Measurements from ENCODE around the gene CHIT1. TPM values are rescaled to one million over a fixed set of nuclear protein-coding genes. Genes with fewer than 3 reads are reported as not detected.

The CHIT1 gene
- total and polyA plus RNA-seq, 2 of the 8 experiments (the other 6 are each of a cell fraction or from before 2014, with no cell fraction given) = not detected

DNA sequence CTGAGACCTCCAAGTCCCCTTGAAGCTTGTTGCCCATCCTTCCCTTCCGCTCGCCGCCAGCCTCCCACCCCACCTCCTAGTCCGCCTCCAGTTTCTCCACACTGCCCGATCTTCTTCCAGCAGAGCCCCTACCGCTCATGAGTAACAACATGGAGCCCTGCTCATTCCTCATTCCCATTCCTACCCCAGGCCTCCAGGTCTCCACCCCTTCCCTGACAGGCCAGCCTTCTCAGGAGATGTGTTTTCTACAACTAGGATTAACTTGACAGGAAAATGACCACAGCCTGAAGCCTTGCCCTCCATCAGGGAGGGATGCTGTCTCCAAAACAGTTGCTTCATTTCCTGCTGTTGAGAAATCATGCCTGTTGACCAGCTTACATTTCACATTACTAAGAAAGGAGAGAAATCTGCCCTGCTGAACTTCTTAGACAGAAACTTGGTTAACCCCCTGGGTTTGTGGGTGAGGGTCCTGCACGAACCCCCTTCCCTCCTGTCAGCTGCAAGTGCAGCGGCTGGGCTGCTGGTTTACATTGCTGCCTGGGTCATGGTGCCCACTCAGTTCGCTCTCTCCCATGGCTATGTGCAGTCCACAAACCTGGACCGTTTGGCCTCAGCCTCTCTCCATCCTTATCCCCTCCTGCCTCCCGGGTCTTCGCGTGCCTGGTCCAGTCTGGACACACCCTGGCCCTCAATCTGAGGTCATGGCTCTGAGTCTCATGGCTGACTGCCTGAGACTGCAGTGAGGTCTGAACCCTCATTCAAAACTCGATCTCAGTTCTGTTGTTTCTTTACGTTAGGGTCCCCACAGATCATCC lies 26.8 kb downstream of the CHIT1 start:
- no peak overlapping the region for H3K14ac ChIP-seq (ENCODE audit: insufficient read length)
- TF ChIP-seq SIRT6 (IDR thresholded peaks at IDR 0.05; ENCODE audit: low read length) = no peak
- TF ChIP-seq KDM5A (IDR thresholded peaks at IDR 0.05; ENCODE audit: low read length) = no peak
- TF ChIP-seq SP4 (IDR thresholded peaks at IDR 0.05; ENCODE audit: low read length) = no peak
- TF ChIP-seq, protein P1, sequence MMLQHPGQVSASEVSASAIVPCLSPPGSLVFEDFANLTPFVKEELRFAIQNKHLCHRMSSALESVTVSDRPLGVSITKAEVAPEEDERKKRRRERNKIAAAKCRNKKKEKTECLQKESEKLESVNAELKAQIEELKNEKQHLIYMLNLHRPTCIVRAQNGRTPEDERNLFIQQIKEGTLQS (IDR thresholded peaks at IDR 0.05; ENCODE audit: insufficient read depth, low read depth, low read length) = no peak
- no peak for TF ChIP-seq EP300 (IDR thresholded peaks at IDR 0.05; ENCODE audit: borderline replicate concordance in 1 of 2, low read depth in 2 of 2, low read length in 2 of 2)
- no peak for TF ChIP-seq SAP30 (IDR thresholded peaks at IDR 0.05; ENCODE audit: insufficient read depth, insufficient replicate concordance, low read length)
- TF ChIP-seq TAF7 (optimal IDR thresholded peaks at IDR 0.05; ENCODE audit: borderline replicate concordance, low read depth, low read length) = no peak
- TF ChIP-seq CTBP2 (IDR thresholded peaks at IDR 0.05; ENCODE audit: borderline replicate concordance, insufficient read depth, insufficient read length, low read length) = no peak
- no peak for TF ChIP-seq KDM4A (IDR thresholded peaks at IDR 0.05; ENCODE audit: low read depth, low read length, severe bottlenecking)
- TF ChIP-seq SIN3A (conservative IDR thresholded peaks at IDR 0.05 in 1 of 2, IDR thresholded peaks at IDR 0.05 in 1 of 2; ENCODE audit: low read depth in 1 of 2, low read length in 2 of 2) = no peak

More for the DNA sequence above, 26.8 kb downstream of the CHIT1 start:
- H3K79me1 ChIP-seq (ENCODE audit: low read depth, low read length) = no peaks in the 10 kb centered on the region
- no peaks in the 10 kb centered on the region for H3K9me3 ChIP-seq (ENCODE audit: insufficient read depth in 2 of 2, low read depth in 1 of 2, low read length in 1 of 2)
- H3K23ac ChIP-seq (ENCODE audit: insufficient read length) = no peak overlapping the region
- H4K8ac ChIP-seq (ENCODE audit: extremely low read depth, insufficient read depth, low read length) = no peak overlapping the region
- H4K20me1 ChIP-seq (replicated peaks in 1 of 2; ENCODE audit: control insufficient read depth in 1 of 2, insufficient read depth in 2 of 2, low read length in 2 of 2) = no peaks in the 10 kb centered on the region
- H3K4ac ChIP-seq (replicated peaks; ENCODE audit: insufficient read length, low read depth, low read length) = no peak overlapping the region
- H3K4me2 ChIP-seq (ENCODE audit: insufficient read depth in 1 of 2, low read depth in 2 of 2, low read length in 2 of 2) = no peak overlapping the region
- H3K27me3 ChIP-seq (replicated peaks in 1 of 4; ENCODE audit: control insufficient read depth in 3 of 4, extremely low read depth in 1 of 4, insufficient read depth in 3 of 4, low read length in 3 of 4) = no peaks in the 10 kb centered on the region; a peak in 1 of 7 replicates
- H2BK12ac ChIP-seq (ENCODE audit: low read depth, low read length) = 0 out of 2 replicates have a peak overlapping the region, but pooled peaks have one; percentile 12
- H2BK5ac ChIP-seq (ENCODE audit: low read depth, low read length) = no peak overlapping the region
- H3K79me2 ChIP-seq (ENCODE audit: control insufficient read depth in 1 of 2, insufficient read depth in 2 of 2, low read length in 2 of 2) = no peaks in the 10 kb centered on the region
- DNase-seq (ENCODE audit: low read depth in 1 of 2, low spot score in 2 of 2) (no peak), FAIRE-seq (no peak)
- ChIA-PET CTCF (ENCODE audit: partially characterized antibody) (interaction anchor here (0.7 to 6.7 kb wide), 10 partner anchors 14 to 162 kb away, joined by 3 to 55 read pairs (median 4); no protein-coding TSS in a partner anchor), POLR2A (ENCODE audit: partially characterized antibody) (interaction anchor here (1.2 kb wide), 1 partner anchor 65 kb away, joined by 3 read pairs; no protein-coding TSS in a partner anchor)
- no peak overlapping the region for H3K56ac ChIP-seq (replicated peaks; ENCODE audit: insufficient read length, low read depth, low read length)
- no peak overlapping the region for H3K9ac ChIP-seq (replicated peaks in 1 of 4; ENCODE audit: extremely low read depth in 1 of 4, low read depth in 3 of 4, low read length in 3 of 4)
- no peak overlapping the region for H4K91ac ChIP-seq (replicated peaks; ENCODE audit: insufficient read length, low read length)
- no peak overlapping the region for H2BK120ac ChIP-seq (replicated peaks; ENCODE audit: low read depth, low read length)
- no peak overlapping the region for H2AK5ac ChIP-seq (ENCODE audit: low read depth, low read length)
- H3K36me3 ChIP-seq (ENCODE audit: control insufficient read depth in 2 of 4, insufficient read depth in 4 of 4, low read length in 3 of 4) = no peaks in the 10 kb centered on the region
- no peak overlapping the region for H2AFZ ChIP-seq (ENCODE audit: low read length)
- H2BK15ac ChIP-seq (ENCODE audit: low read length) = no peak overlapping the region
- H3K4me3 ChIP-seq (ENCODE audit: extremely low read depth in 1 of 4, insufficient read depth in 2 of 4, low read depth in 3 of 4, low read length in 4 of 4) = no peak overlapping the region
- peaks cover 0 to 7% (median 0%) of the 10 kb centered on the region in 4 experiments; a peak in 2 of 7 replicates for H3K4me1 ChIP-seq (replicated peaks in 1 of 4; ENCODE audit: control insufficient read depth in 3 of 4, insufficient read depth in 4 of 4, low read length in 3 of 4)
- no peak overlapping the region for H4K5ac ChIP-seq (ENCODE audit: insufficient read length, low read depth, low read length)
- H3K27ac ChIP-seq (ENCODE audit: low read depth, low read length) = no peak overlapping the region
- H3K23me2 ChIP-seq (ENCODE audit: low read depth, low read length) = no peaks in the 10 kb centered on the region
- no peak overlapping the region for H2BK20ac ChIP-seq (ENCODE audit: low read length)
- H3K18ac ChIP-seq (ENCODE audit: extremely low read depth, low read length) = no peak overlapping the region
- 95% methylated on average over 15 of the region's 15 CpGs; no CpG with 5 or more reads in 1 of the 2 experiments for WGBS, 2 experiments (ENCODE audit: extremely low coverage in 1 of 2, insufficient coverage in 1 of 2, insufficient read length in 1 of 2, insufficient replicate concordance in 2 of 2, low coverage in 1 of 2, low lambda C conversion rate in 2 of 2, missing lambda C conversion rate in 1 of 2)

Measured in H1 (cell line).